HG02610 (cell line): ENCODE data around the gene RBMS3.
"Not testable (repeated sequence)": the region's sequence is repeated elsewhere in the genome, so short reads cannot be mapped to it uniquely, and the experiment has no call there.

Experiments
- ATAC-seq: cut with Tn5 transposase; IDR thresholded peaks from one replicate; pipeline ENCODE4 v1.9.1; 2021; ENCODE audit warnings: mild to moderate bottlenecking, moderate library complexity; ENCODE audit not compliant: unreplicated experiment

Gene RBMS3

GRCh38 chr3:30042274-30042859 lies 761.5 kb downstream of the RBMS3 start:
- peak; percentile 60 for ATAC-seq

GRCh38 chr3:30042916-30043555 lies 762.2 kb downstream of the RBMS3 start:
- no peak for ATAC-seq

GRCh38 chr3:30044515-30044914 lies 763.6 kb downstream of the RBMS3 start:
- ATAC-seq, result no peak

GRCh38 chr3:30048431-30048830 lies 767.6 kb downstream of the RBMS3 start:
- no peak for ATAC-seq

- ATAC-seq, result not testable (repeated sequence)
These were observed 769.2 kb downstream of the RBMS3 start for GRCh38 chr3:30050116-30050515.

GRCh38 chr3:30059240-30059639 lies 778.4 kb downstream of the RBMS3 start:
- ATAC-seq, result no peak
